Activated CD8-positive, alpha-beta T cell treated with anti-CD3 and anti-CD28 coated beads for 36 hours (primary cell): Measurements from ENCODE around the gene ZNF385C. TPM values are rescaled to one million over a fixed set of nuclear protein-coding genes. Genes with fewer than 3 reads are reported as not detected.

Source experiments
- ATAC-seq: fragments of 200-7000 bp; cut with Tn5 transposase; one replicate; pipeline ENCODE4 v1.10.0; 2021; ENCODE audit warnings: mild to moderate bottlenecking, moderate library complexity
- CTCF ChIA-PET: fragments of 350-600 bp; sonication (Branson Sonifier 250); formaldehyde crosslinking; loops from one replicate; lab custom pipeline; 2021; ENCODE audit warnings: antibody characterized with exemption; lab: Charles Lee
- POLR2A ChIA-PET: fragments of 350-600 bp; sonication (Branson Sonifier 250); formaldehyde crosslinking; loops from one replicate; lab custom pipeline; 2021; ENCODE audit warnings: antibody characterized with exemption; lab: Charles Lee
- DNase-seq: peaks from one replicate; pipeline ENCODE4 v3.0.0-alpha.2; 2020
- H3K27ac Mint-ChIP-seq: one replicate; pipeline ENCODE4 v1.8.0; 2021; ENCODE audit warnings: mild to moderate bottlenecking, mixed read lengths
- H3K27me3 Mint-ChIP-seq: one replicate; pipeline ENCODE4 v1.8.0; 2021; ENCODE audit warnings: mixed read lengths
- H3K36me3 Mint-ChIP-seq: one replicate; pipeline ENCODE4 v1.8.0; 2021; ENCODE audit warnings: low read depth, mixed read lengths
- H3K4me1 Mint-ChIP-seq: one replicate; pipeline ENCODE4 v1.8.0; 2021; ENCODE audit warnings: low read depth, mixed read lengths
- H3K4me3 Mint-ChIP-seq: one replicate; pipeline ENCODE4 v1.8.0; 2021; ENCODE audit warnings: mild to moderate bottlenecking, moderate library complexity, mixed read lengths
- H3K9me3 Mint-ChIP-seq: one replicate; pipeline ENCODE4 v1.8.0; 2021; ENCODE audit warnings: mixed read lengths
- intact Hi-C: fragments of 100-400 bp; cut with micrococcal nuclease; formaldehyde crosslinking; loops from one replicate; pipeline ENCODE4 v1.10.0; 2022
- total RNA-seq, 2 experiments: library from RNA; stranded (reverse); gene quantifications; one replicate each; pipeline ENCODE4 v1.2.3, GENCODE V29; 2021
- TF ChIP-seq, protein P1 (sequence below): fragments of 200-600 bp; IDR thresholded peaks from one replicate; pipeline ENCODE4 v1.8.0; 2022; ENCODE audit warnings: antibody characterized with exemption, mild to moderate bottlenecking

The ZNF385C gene
- total RNA-seq, 2 experiments from 2014 or later, result 1.3 TPM

DNA sequence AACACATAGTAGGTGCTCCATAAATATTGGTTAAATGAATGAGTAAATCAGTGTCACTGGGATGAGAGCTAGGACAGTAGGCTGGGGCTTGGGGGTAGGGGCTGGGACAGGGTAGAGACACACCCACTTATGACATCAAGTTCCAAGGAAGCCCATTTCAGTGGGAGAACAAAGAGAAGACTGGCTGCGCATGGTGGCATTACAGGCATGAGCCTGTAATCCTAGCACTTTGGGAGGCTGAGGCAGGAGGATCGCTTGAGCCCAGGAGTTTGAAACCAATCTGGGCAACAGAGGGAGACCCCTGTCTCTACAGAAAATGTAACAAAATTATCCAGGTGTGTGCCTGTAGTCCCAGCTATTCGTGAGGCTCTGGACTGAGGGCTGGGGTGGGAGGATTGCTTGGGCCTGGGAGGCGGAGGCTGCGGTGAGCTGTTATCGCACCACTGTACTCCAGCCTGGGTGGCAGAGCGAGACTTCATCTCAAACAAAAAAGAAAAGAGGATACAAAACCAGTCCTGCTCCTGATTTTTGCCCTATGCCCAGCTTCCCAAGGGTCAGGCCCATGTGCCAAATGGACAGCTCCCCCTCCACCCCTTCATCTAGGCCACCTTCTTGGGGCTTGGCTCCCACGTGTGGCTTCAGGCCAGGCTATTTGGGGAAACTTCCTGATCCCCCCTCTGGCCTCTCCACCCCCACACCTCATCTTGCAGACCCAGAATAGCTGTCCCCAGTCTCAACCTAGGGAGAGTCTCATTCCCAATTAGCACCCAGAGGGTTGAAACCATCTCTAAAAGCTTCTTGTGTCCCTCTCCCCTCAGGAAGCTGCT is 7.1 kb downstream of the ZNF385C start:
- intact Hi-C loops, result no loop called here
- POLR2A ChIA-PET, result interaction anchor here (0.9 to 1.1 kb wide), 3 partner anchors 19 to 152 kb away, joined by 3 to 4 read pairs (median 4); no protein-coding TSS in a partner anchor
- no peaks in the 10 kb centered on the region for H3K9me3 Mint-ChIP-seq

DNA sequence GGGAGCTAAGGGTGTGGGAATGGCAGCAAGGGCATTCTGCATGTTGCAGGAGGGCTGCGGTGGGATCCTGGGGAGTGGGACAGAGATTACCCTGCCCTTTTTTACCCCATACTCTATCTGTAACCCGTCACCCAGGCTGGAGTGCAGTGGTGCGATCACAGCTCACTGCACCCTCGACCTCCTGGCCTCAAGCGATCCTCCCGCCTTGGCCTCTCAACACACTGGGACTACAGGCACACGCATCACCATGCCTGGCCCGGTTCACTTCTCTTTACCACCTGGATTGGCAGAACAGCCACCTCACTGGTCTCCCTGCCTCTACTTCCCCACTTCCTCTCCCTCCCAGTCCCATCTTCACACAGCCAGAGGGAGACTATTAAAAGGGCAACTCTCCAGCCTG is 9.5 kb downstream of the ZNF385C start:
- no peak overlapping the region for H3K27ac Mint-ChIP-seq
- H3K9me3 Mint-ChIP-seq, result no peaks in the 10 kb centered on the region
- peaks cover 1% of the 10 kb centered on the region for H3K27me3 Mint-ChIP-seq
- no peaks in the 10 kb centered on the region for H3K36me3 Mint-ChIP-seq
- TF ChIP-seq, protein P1, sequence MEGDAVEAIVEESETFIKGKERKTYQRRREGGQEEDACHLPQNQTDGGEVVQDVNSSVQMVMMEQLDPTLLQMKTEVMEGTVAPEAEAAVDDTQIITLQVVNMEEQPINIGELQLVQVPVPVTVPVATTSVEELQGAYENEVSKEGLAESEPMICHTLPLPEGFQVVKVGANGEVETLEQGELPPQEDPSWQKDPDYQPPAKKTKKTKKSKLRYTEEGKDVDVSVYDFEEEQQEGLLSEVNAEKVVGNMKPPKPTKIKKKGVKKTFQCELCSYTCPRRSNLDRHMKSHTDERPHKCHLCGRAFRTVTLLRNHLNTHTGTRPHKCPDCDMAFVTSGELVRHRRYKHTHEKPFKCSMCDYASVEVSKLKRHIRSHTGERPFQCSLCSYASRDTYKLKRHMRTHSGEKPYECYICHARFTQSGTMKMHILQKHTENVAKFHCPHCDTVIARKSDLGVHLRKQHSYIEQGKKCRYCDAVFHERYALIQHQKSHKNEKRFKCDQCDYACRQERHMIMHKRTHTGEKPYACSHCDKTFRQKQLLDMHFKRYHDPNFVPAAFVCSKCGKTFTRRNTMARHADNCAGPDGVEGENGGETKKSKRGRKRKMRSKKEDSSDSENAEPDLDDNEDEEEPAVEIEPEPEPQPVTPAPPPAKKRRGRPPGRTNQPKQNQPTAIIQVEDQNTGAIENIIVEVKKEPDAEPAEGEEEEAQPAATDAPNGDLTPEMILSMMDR, result no peak
- DNase-seq, result no peak
- ATAC-seq, result no peak
- POLR2A ChIA-PET, result interaction anchor here (1.0 kb wide), 1 partner anchor 12 kb away, joined by 3 read pairs; no protein-coding TSS in a partner anchor
- no peaks in the 10 kb centered on the region for H3K4me1 Mint-ChIP-seq
- CTCF ChIA-PET, result interaction anchor here (0.7 to 1.3 kb wide), 2 partner anchors 13 to 141 kb away, joined by 3 to 4 read pairs; no protein-coding TSS in a partner anchor
- intact Hi-C loops, result no loop called here
- H3K4me3 Mint-ChIP-seq, result no peak overlapping the region

More for the DNA sequence above, 7.1 kb downstream of the ZNF385C start:
- H3K36me3 Mint-ChIP-seq, result no peaks in the 10 kb centered on the region
- no peaks in the 10 kb centered on the region for H3K4me1 Mint-ChIP-seq
- TF ChIP-seq, protein P1, result no peak
- peaks cover 4% of the 10 kb centered on the region for H3K27me3 Mint-ChIP-seq
- no peak overlapping the region for H3K27ac Mint-ChIP-seq
- ATAC-seq, result no peak
- no peak overlapping the region for H3K4me3 Mint-ChIP-seq
- no peak for DNase-seq
- CTCF ChIA-PET, result interaction anchor here (0.9 to 2.8 kb wide), 7 partner anchors 10 to 72 kb away, joined by 3 to 12 read pairs (median 5); partner anchors contain the start of gene NKIRAS2

DNA sequence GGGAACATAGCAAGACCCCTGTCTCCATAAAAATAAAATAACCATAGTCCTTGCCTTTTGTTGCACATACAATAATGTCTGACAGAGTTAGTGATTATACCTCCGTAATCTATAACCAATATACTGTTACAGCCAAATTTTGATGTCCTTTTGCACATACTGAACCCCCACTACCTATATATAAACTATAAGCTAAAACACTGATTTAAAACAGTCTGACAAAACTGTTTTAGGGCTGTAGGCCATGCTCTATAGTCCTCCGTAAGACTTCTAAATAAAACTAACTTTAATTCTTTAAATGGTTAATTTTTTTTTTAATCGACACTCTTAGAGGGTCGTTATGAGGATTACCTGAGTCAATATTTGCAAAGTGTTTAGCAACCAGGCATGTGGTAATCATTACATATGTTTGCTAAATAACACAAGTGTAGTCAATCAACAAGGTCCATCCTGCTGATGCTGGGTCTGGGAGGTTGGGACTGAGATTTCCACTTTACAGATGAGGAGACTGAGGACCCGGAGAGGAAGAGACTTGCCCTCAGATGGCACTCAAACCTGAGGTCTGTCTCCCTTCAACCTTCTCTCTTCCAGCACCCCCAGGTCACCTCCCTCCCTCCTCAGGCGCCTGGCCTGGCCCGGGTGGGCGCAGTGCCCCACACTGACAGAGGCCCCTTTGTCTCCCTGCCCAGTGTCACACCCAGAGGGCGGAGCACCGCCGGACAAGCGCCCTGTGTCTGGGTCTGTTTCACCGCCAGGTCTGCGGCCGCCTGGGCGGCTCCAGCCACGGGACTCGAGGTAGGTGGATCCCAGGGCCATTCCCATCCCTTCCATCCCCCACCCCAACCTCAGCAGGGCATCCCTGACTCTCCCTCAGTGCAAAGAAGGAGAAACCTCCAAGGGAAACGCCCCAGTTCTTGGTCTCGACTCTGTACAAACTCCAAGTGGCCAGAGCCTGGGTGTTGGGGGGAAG is 10.3 kb downstream of the ZNF385C start:
- POLR2A ChIA-PET, result interaction anchor here (0.7 to 1.0 kb wide), 2 partner anchors 11 to 69 kb away, joined by 3 read pairs; no protein-coding TSS in a partner anchor

DNA sequence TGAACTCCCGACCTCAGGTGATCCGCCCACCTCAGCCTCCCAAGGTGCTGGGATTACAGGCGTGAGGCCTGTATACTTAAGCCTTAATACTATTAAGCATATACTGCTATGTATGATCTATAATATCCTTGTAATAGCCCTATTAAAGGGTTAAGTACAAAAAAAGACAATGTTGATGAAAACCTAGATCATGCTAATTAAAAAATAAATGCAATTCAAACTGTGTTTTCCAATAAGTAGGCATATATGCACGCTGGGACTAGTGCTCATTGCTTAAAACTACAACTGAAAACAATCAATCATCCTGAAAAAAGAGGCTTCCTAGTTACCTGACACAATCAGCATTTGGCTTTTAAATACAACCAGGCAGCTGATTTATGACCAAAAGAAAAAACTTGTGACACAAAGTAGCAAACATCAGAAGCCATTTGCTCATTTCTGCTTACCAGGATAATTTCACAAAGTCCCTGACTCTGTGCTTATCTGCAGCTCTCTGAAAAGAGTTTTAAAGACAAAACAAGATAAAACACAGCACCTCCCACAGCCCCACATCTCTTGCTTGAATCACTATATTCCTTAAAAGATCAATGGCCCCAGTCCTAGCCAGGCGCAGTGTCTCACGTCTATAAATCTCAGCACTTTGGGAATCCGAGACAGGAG is 11.1 kb downstream of the ZNF385C start:
- Mint-ChIP-seq H3K4me3 (no peak overlapping the region), H3K4me1 (no peaks in the 10 kb centered on the region), H3K9me3 (no peaks in the 10 kb centered on the region), H3K27me3 (peaks cover 1% of the 10 kb centered on the region), H3K36me3 (no peaks in the 10 kb centered on the region), H3K27ac (no peak overlapping the region)
- intact Hi-C loops, result no loop called here
- POLR2A ChIA-PET, result interaction anchor here (0.7 kb wide), 1 partner anchor 68 kb away, joined by 3 read pairs; no protein-coding TSS in a partner anchor
- CTCF ChIA-PET, result interaction anchor here (0.7 to 1.2 kb wide), 2 partner anchors 14 to 20 kb away, joined by 3 to 5 read pairs; no protein-coding TSS in a partner anchor
- TF ChIP-seq, protein P1, result no peak
- no peak for DNase-seq
- no peak for ATAC-seq

More for the DNA sequence above, 10.3 kb downstream of the ZNF385C start:
- H3K27ac Mint-ChIP-seq, result no peak overlapping the region
- TF ChIP-seq, protein P1, result no peak
- no peaks in the 10 kb centered on the region for H3K36me3 Mint-ChIP-seq
- H3K4me3 Mint-ChIP-seq, result no peak overlapping the region
- ATAC-seq, result no peak
- intact Hi-C loops, result no loop called here
- no peaks in the 10 kb centered on the region for H3K4me1 Mint-ChIP-seq
- H3K9me3 Mint-ChIP-seq, result no peaks in the 10 kb centered on the region
- DNase-seq, result no peak
- peaks cover 1% of the 10 kb centered on the region for H3K27me3 Mint-ChIP-seq
- CTCF ChIA-PET, result interaction anchor here (0.7 to 1.2 kb wide), 2 partner anchors 13 to 21 kb away, joined by 3 to 5 read pairs; no protein-coding TSS in a partner anchor
